GM12878 (cell line): Measurements from ENCODE around the gene BMPR1B. TPM values are rescaled to one million over a fixed set of nuclear protein-coding genes. Genes with fewer than 3 reads are reported as not detected.

Experiments used
- ATAC-seq: fragments of 200-7000 bp; cut with Tn5 transposase; 3 replicates; pipeline ENCODE4 v1.9.1; 2020; ENCODE audit warnings: mild to moderate bottlenecking, moderate library complexity
- BruUV-seq: library from RNA; stranded (reverse); fragments of 400-500 nt; replicated peaks from 2 replicates; lab custom pipeline; 2021; lab: Mats Ljungman, UMichigan
- CTCF ChIA-PET: fragments of 300-600 bp; sonication (Branson Sonifier 250); formaldehyde crosslinking; extraction: SDS; loops from one replicate; lab custom pipeline; 2021; ENCODE audit warnings: inconsistent platforms; lab: Yijun Ruan, JAX
- POLR2A ChIA-PET: fragments of 350-600 bp; formaldehyde crosslinking; extraction: SDS; loops from one replicate; lab custom pipeline; 2021; ENCODE audit warnings: inconsistent platforms; lab: Charles Lee
- RAD21 ChIA-PET: fragments of 300-600 bp; sonication (Branson Sonifier 250); formaldehyde crosslinking; loops from one replicate; lab custom pipeline; 2023; ENCODE audit warnings: antibody characterized with exemption; ENCODE audit not compliant: unreplicated experiment; lab: Charles Lee
- SMC1A ChIA-PET: fragments of 300-600 bp; sonication (Branson Sonifier 250); formaldehyde crosslinking; loops from one replicate; lab custom pipeline; 2023; ENCODE audit not compliant: unreplicated experiment, uncharacterized antibody; lab: Charles Lee
- DNase-seq: peaks from one replicate; pipeline ENCODE4 v3.0.0-alpha.2; 2011; ENCODE audit warnings: low read depth, low spot score
- FAIRE-seq: peaks from 3 replicates; lab custom pipeline; 2011; peaks lifted over from hg19 to GRCh38; lab: Jason Lieb, UNC
- H2AFZ ChIP-seq: 2 replicates; pipeline ENCODE4 v1.6.0; 2011; ENCODE audit warnings: low read depth, low read length, control low read depth; ENCODE audit not compliant: control insufficient read depth
- H3K27ac ChIP-seq: 2 replicates; pipeline ENCODE4 v1.5.1; 2011; ENCODE audit warnings: control low read depth; ENCODE audit not compliant: control insufficient read depth, insufficient read depth
- H3K27me3 ChIP-seq, 2 experiments: replicated peaks in 1 of 2; 2 replicates each; pipeline versions ENCODE4 v1.6.0 to v1.6.1; 2011; ENCODE audit warnings: low read length in 1 of 2; ENCODE audit not compliant: control insufficient read depth in 2 of 2, insufficient read depth in 2 of 2
- H3K36me3 ChIP-seq, 2 experiments: 2 replicates each; pipeline ENCODE4 v1.5.1; 2011; ENCODE audit warnings: low read length in 1 of 2; ENCODE audit not compliant: control insufficient read depth in 2 of 2, insufficient read depth in 2 of 2
- H3K4me1 ChIP-seq: 2 replicates; pipeline ENCODE4 v1.6.1; 2011; ENCODE audit warnings: mild to moderate bottlenecking, low read length, moderate library complexity, mixed read lengths; ENCODE audit not compliant: control insufficient read depth, insufficient read depth
- H3K4me2 ChIP-seq: 2 replicates; pipeline ENCODE4 v1.6.0; 2011; ENCODE audit warnings: control low read depth; ENCODE audit not compliant: control insufficient read depth, insufficient read depth
- H3K4me3 ChIP-seq: fragments of 200-600 bp; sonication (generic); 2 replicates; pipeline ENCODE4 v1.5.1; 2016
- H3K79me2 ChIP-seq: 2 replicates; pipeline ENCODE4 v1.6.0; 2011; ENCODE audit warnings: low read length; ENCODE audit not compliant: control insufficient read depth, insufficient read depth
- H3K9ac ChIP-seq: 2 replicates; pipeline ENCODE4 v1.8.0; 2011; ENCODE audit warnings: low read length, control low read depth, mixed read lengths; ENCODE audit not compliant: control insufficient read depth, insufficient read depth
- H3K9me3 ChIP-seq: replicated peaks from 3 replicates; pipeline ENCODE4 v1.5.1; 2011; ENCODE audit warnings: mild to moderate bottlenecking, low read length; ENCODE audit not compliant: control insufficient read depth, insufficient read depth
- H4K20me1 ChIP-seq: 2 replicates; pipeline ENCODE4 v1.6.0; 2011; ENCODE audit not compliant: control insufficient read depth, insufficient read depth
- BMI1 ChIP-seq: fragments of 450-650 bp; IDR thresholded peaks from 2 replicates; pipeline ENCODE4 v1.6.1; 2016; ENCODE audit warnings: mild to moderate bottlenecking, moderate library complexity, borderline replicate concordance
- EED ChIP-seq: sonication (generic); IDR thresholded peaks from 2 replicates; pipeline ENCODE4 v1.6.1; 2016; ENCODE audit warnings: antibody characterized with exemption, low read depth
- FOXK2 ChIP-seq: fragments of 450-650 bp; IDR thresholded peaks from 2 replicates; pipeline ENCODE4 v1.6.1; 2017; ENCODE audit warnings: mild to moderate bottlenecking, moderate library complexity
- GATAD2B ChIP-seq: fragments of 450-650 bp; conservative IDR thresholded peaks from 2 replicates; pipeline ENCODE4 v1.6.1; 2017; ENCODE audit warnings: low read depth, mild to moderate bottlenecking, moderate library complexity
- IKZF2 ChIP-seq, 2 experiments: fragments of 450-650 bp; IDR thresholded peaks; 2 replicates each; pipeline ENCODE4 v1.6.1; 2017; ENCODE audit warnings: mild to moderate bottlenecking in 2 of 2, moderate library complexity in 2 of 2
- MAX ChIP-seq: IDR thresholded peaks from 2 replicates; pipeline ENCODE4 v1.6.1; 2012; ENCODE audit warnings: low read depth, low read length, improper control_type of control experiment
- MXI1 ChIP-seq: fragments of 150-350 bp; IDR thresholded peaks from 2 replicates; pipeline ENCODE4 v1.6.1; 2011; ENCODE audit warnings: low read depth, mild to moderate bottlenecking, inconsistent platforms, low read length, improper control_type of control experiment
- NFYA ChIP-seq: IDR thresholded peaks from 2 replicates; pipeline ENCODE4 v1.6.1; 2011; ENCODE audit warnings: low read depth, mild to moderate bottlenecking, low read length, improper control_type of control experiment, borderline replicate concordance
- PML ChIP-seq: IDR thresholded peaks from 2 replicates; pipeline ENCODE4 v1.6.1; 2012; ENCODE audit warnings: low read length, inconsistent platforms
- POLR2A ChIP-seq: IDR thresholded peaks from 2 replicates; pipeline ENCODE4 v1.6.1; 2011; ENCODE audit warnings: low read depth, mild to moderate bottlenecking, low read length
- SMAD5 ChIP-seq: IDR thresholded peaks from 2 replicates; pipeline ENCODE4 v1.6.1; 2016; ENCODE audit warnings: antibody characterized with exemption, low read depth
- STAT1 ChIP-seq: fragments of 450-650 bp; conservative IDR thresholded peaks from 2 replicates; pipeline ENCODE4 v1.6.1; 2014; ENCODE audit warnings: antibody characterized with exemption, mild to moderate bottlenecking
- TCF12 ChIP-seq: IDR thresholded peaks from 2 replicates; pipeline ENCODE4 v1.6.1; 2011; ENCODE audit warnings: low read depth, mild to moderate bottlenecking, low read length
- TCF7 ChIP-seq: IDR thresholded peaks from 2 replicates; pipeline ENCODE4 v1.6.1; 2014; ENCODE audit warnings: antibody characterized with exemption, borderline replicate concordance
- WGBS: methylation state at CpG from one replicate; pipeline ENCODE4 v1.1.6; 2016; ENCODE audit warnings: low lambda C conversion rate; ENCODE audit not compliant: insufficient replicate concordance, insufficient coverage; ENCODE audit errors: missing lambda C conversion rate; 5-methylcytosine and 5-hydroxymethylcytosine counted together
- in situ Hi-C: fragments of 300-500 bp; cut with MboI; formaldehyde crosslinking; loops from 9 replicates; pipeline ENCODE4 v1.14.3; 2018; ENCODE audit warnings: mixed read lengths
- intact Hi-C: fragments of 100-400 bp; cut with micrococcal nuclease; formaldehyde crosslinking; loops from one replicate; pipeline ENCODE4 v1.14.2; 2022; ENCODE audit not compliant: unreplicated experiment
- polyA plus RNA-seq, 11 experiments: library from polyadenylated mRNA; depleted of rRNA in 4 of 11; unstranded in 6 of 11; stranded (reverse) in 5 of 11; fragments of >200 nt; fragmentation: Nextera tagmentation in 4 of 11; fragmentation: Illumina TruSeq in 1 of 11; extraction: Ambion mirVana in 4 of 11; extraction: Trizol in 1 of 11; gene quantifications; 1 replicate in 1 of 11; 2 replicates in 10 of 11; pipeline versions ENCODE4 v1.2.1 to v1.2.3, GENCODE V29; 2011 to 2016; ENCODE audit warnings: inconsistent platforms in 2 of 11, missing spikeins in 2 of 11, low read depth in 1 of 11
- total RNA-seq, 4 experiments: library from RNA; depleted of rRNA in 3 of 4; stranded (reverse); fragments of >200 nt in 3 of 4; fragmentation: Illumina TruSeq in 1 of 4; extraction: Trizol in 1 of 4; gene quantifications; 2 replicates each; pipeline versions ENCODE4 v1.2.1 to v1.2.3, GENCODE V29; 2013 to 2021
- TF ChIP-seq, protein P1 (sequence below): fragments of 450-650 bp; conservative IDR thresholded peaks from 2 replicates; pipeline ENCODE4 v1.6.1; 2017; ENCODE audit warnings: mild to moderate bottlenecking, moderate library complexity

BMPR1B gene
- total and polyA plus RNA-seq, 10 of the 15 experiments (the other 5 are each of a cell fraction or from before 2014, with no cell fraction given): not detected

- Histone ChIP-seq H3K4me2 (no peak overlapping the region), H3K36me3 (no peaks in the 10 kb centered on the region), H3K4me1 (no peaks in the 10 kb centered on the region), H3K9me3 (no peaks in the 10 kb centered on the region), H3K9ac (no peak overlapping the region), H3K27ac (no peak overlapping the region), H3K4me3 (no peak overlapping the region), H3K79me2 (no peaks in the 10 kb centered on the region), H4K20me1 (no peaks in the 10 kb centered on the region), H2AFZ (no peak overlapping the region), H3K27me3 (no peaks in the 10 kb centered on the region)
- in situ Hi-C loops (no loop called here), intact Hi-C loops (no loop called here)
- RAD21 ChIA-PET: no interaction called here
- no peak for FAIRE-seq
- CTCF ChIA-PET: interaction anchor here (1.0 kb wide), 1 partner anchor 40 kb away, joined by 3 read pairs; no protein-coding TSS in a partner anchor
- SMC1A ChIA-PET: interaction anchor here (0.6 kb wide), 1 partner anchor 12 kb away, joined by 3 read pairs; no protein-coding TSS in a partner anchor
- 40% methylated on average over 8 of the region's 8 CpGs for WGBS
- ATAC-seq: no peak
- no TSS peak for BruUV-seq
- TF ChIP-seq SMAD5 (no peak), POLR2A (no peak), MAX (no peak), MXI1 (no peak), TCF7 (no peak), FOXK2 (no peak), STAT1 (no peak), GATAD2B (no peak), EED (no peak), TCF12 (no peak), BMI1 (no peak), PML (no peak), IKZF2 (IDR thresholded peaks at IDR 0.05) (no peak), NFYA (no peak)
- TF ChIP-seq, protein P1, sequence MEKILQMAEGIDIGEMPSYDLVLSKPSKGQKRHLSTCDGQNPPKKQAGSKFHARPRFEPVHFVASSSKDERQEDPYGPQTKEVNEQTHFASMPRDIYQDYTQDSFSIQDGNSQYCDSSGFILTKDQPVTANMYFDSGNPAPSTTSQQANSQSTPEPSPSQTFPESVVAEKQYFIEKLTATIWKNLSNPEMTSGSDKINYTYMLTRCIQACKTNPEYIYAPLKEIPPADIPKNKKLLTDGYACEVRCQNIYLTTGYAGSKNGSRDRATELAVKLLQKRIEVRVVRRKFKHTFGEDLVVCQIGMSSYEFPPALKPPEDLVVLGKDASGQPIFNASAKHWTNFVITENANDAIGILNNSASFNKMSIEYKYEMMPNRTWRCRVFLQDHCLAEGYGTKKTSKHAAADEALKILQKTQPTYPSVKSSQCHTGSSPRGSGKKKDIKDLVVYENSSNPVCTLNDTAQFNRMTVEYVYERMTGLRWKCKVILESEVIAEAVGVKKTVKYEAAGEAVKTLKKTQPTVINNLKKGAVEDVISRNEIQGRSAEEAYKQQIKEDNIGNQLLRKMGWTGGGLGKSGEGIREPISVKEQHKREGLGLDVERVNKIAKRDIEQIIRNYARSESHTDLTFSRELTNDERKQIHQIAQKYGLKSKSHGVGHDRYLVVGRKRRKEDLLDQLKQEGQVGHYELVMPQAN: no peak
- POLR2A ChIA-PET: no interaction called here
- no peak for DNase-seq
Measured at GRCh38 chr4:95204267-95204844, 446.6 kb downstream of the BMPR1B start.
